Stimulated activated CD8-positive, alpha-beta memory T cell treated with anti-CD3 and anti-CD28 coated beads, Interleukin-4, amount 100 ng/mL, for 24 hours (primary cell): ENCODE results near the gene LGALS3BP.
A peak's percentile ranks its signal among the peaks of the same experiment; 100 is the strongest.

Source experiments
- DNase-seq: peaks from one replicate; pipeline ENCODE4 v3.0.0-alpha.2; 2020; ENCODE audit warnings: low read depth

The LGALS3BP gene

GRCh38 chr17:78937561-78937960 is 42.2 kb downstream of the LGALS3BP start:
- no peak for DNase-seq

GRCh38 chr17:78935419-78936323 is 44.1 kb downstream of the LGALS3BP start:
- DNase-seq, result no peak

GRCh38 chr17:78934681-78935418 is 44.9 kb downstream of the LGALS3BP start:
- no peak for DNase-seq

- DNase-seq, result no peak
These were observed 45.7 kb downstream of the LGALS3BP start for GRCh38 chr17:78933959-78934568.

- peak; percentile 23 for DNase-seq
These were observed 46.4 kb downstream of the LGALS3BP start for GRCh38 chr17:78933025-78933958.

- DNase-seq, result no peak
These were observed 49.6 kb downstream of the LGALS3BP start for GRCh38 chr17:78929908-78930775.

GRCh38 chr17:78925662-78926555 is 53.8 kb downstream of the LGALS3BP start:
- no peak for DNase-seq

GRCh38 chr17:78925234-78925633 is 54.5 kb downstream of the LGALS3BP start, which contains the start of gene TIMP2:
Gene TIMP2 (minus strand): TSS chr17:78925387. CDS start chr17:78925088, 299 bp downstream.
- peak; percentile 36 for DNase-seq

GRCh38 chr17:78924481-78925151 is 55.1 kb downstream of the LGALS3BP start:
- DNase-seq, result no peak

GRCh38 chr17:78923660-78924453 is 55.9 kb downstream of the LGALS3BP start:
- DNase-seq, result peak; percentile 21

GRCh38 chr17:78922816-78923498 is 56.8 kb downstream of the LGALS3BP start:
- DNase-seq, result no peak

- no peak for DNase-seq
These were observed 58.2 kb downstream of the LGALS3BP start for GRCh38 chr17:78921437-78921971.
